T47D (cell line): ENCODE data around the gene XCR1.

ENCODE experiments used
- DNase-seq, 2 experiments: peaks; one replicate each; pipeline versions ENCODE4 v3.0.0 to v3.0.0-alpha.2; 2011 to 2012; ENCODE audit warnings: low read depth in 1 of 2, low spot score in 1 of 2
- JUND ChIP-seq: IDR thresholded peaks from 2 replicates; pipeline ENCODE4 v1.6.1; 2012; ENCODE audit warnings: low read depth
- in situ Hi-C: cut with HindIII; loops from 2 replicates; pipeline ENCODE4 v1.10.0; 2016; ENCODE audit warnings: low sequenced_read_pairs, low pct_unique_long_range_greater_than_20kb

The XCR1 gene

DNA sequence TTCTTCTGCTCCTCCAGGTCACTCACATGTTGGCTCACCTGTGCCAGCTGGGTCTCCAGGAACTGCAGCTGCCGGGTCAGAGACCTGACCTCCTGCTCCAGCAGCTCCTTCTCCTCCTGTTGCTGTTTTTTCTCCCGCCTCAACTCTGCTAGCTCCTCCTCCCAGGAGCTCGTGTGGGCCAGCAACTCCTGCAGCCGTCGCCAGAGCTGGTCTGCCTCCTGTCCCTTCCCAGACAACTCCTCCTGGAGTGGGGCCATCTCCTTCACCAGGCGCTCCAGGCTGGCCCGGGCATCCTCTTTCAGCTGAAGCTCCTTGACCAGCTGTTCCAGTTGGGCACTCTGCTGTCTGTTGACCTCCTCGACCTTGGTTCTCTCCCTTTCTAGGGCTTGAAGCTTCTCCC is 59.6 kb downstream of the XCR1 start:
- DNase-seq: no peak
- no peak for TF ChIP-seq JUND
- in situ Hi-C loops: no loop called here
